GM19193 (cell line): ENCODE data around the gene PTPN9.
A peak's percentile ranks its signal among the peaks of the same experiment; 100 is the strongest.

Experiments used
- POLR2A ChIP-seq: IDR thresholded peaks from 4 replicates; pipeline ENCODE4 v1.6.1; 2011; ENCODE audit not compliant: insufficient read depth, insufficient read length; ENCODE audit errors: extremely low read depth

The PTPN9 gene

GRCh38 chr15:75578948-75579920 lies at the start of gene PTPN9:
Gene PTPN9 (minus strand): TSS chr15:75579315. CDS start chr15:75578776, 539 bp downstream.
- TF ChIP-seq POLR2A, result peak; percentile 52

- TF ChIP-seq POLR2A, result peak; percentile 84
Observed at GRCh38 chr15:75625542-75626347, 46.6 kb upstream of the PTPN9 start, which contains the start of gene SNUPN. Gene SNUPN (minus strand): TSS chr15:75625725. CDS start chr15:75621051, 4,674 bp downstream.

GRCh38 chr15:75622505-75622904 lies 43.4 kb upstream of the PTPN9 start:
- no peak for TF ChIP-seq POLR2A

- no peak for TF ChIP-seq POLR2A
Observed at GRCh38 chr15:75620841-75621391, 41.8 kb upstream of the PTPN9 start.

GRCh38 chr15:75620058-75620820 lies 41.1 kb upstream of the PTPN9 start:
- no peak for TF ChIP-seq POLR2A

- TF ChIP-seq POLR2A, result no peak
Observed at GRCh38 chr15:75616766-75617165, 37.7 kb upstream of the PTPN9 start.

GRCh38 chr15:75606711-75607699 lies 27.9 kb upstream of the PTPN9 start:
- no peak for TF ChIP-seq POLR2A

- TF ChIP-seq POLR2A, result no peak
Observed at GRCh38 chr15:75606026-75606425, 26.9 kb upstream of the PTPN9 start.

- no peak for TF ChIP-seq POLR2A
Observed at GRCh38 chr15:75599401-75599800, 20.3 kb upstream of the PTPN9 start.

- no peak for TF ChIP-seq POLR2A
Observed at GRCh38 chr15:75598361-75598760, 19.2 kb upstream of the PTPN9 start.

GRCh38 chr15:75597667-75598341 lies 18.7 kb upstream of the PTPN9 start:
- TF ChIP-seq POLR2A, result no peak

GRCh38 chr15:75596703-75597345 lies 17.7 kb upstream of the PTPN9 start:
- TF ChIP-seq POLR2A, result no peak
